Fibroblast of villous mesenchyme (primary cell): ENCODE measurements around the gene UTP15. TPM values are rescaled to one million over a fixed set of nuclear protein-coding genes. Genes with fewer than 3 reads are reported as not detected.

Experiments used
- DNase-seq: peaks from one replicate; pipeline ENCODE4 v3.0.0-alpha.2; 2010; ENCODE audit warnings: low read depth
- H3K4me3 ChIP-seq: 2 replicates; pipeline ENCODE4 v1.5.1; 2011; ENCODE audit warnings: low read depth, mild to moderate bottlenecking, low read length
- total RNA-seq: library from RNA; depleted of rRNA; stranded (reverse); fragments of >200 nt; gene quantifications from 2 replicates; pipeline ENCODE4 v1.2.3, GENCODE V29; 2012
- TF ChIP-seq, protein P1 (sequence below): IDR thresholded peaks from 2 replicates; pipeline ENCODE4 v1.5.1; 2012; ENCODE audit warnings: low read depth, mild to moderate bottlenecking, low read length; ENCODE audit not compliant: insufficient read depth

The UTP15 gene
- total RNA-seq, 1 donor, result 30.7 TPM

DNA sequence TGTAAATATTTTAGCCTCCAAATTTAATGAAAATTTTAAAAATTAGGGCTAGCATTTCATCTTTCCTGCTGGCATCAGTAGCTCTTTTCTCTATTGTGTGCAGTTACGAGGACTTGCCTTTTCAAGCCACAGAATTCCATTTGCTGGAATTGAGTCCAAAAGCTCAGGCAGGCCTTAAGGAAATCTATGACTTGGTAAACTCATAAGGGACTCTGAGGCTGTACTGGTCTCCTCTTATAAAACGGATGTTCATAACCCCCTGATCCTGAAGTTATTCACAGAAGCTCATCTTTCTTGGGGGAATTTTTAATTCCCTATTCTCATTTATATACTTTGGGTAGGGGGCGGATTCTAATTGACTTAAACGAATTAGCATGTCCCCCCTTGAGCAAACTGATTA is 23.5 kb upstream of the UTP15 start:
- DNase-seq, result no peak
- no peak overlapping the region for H3K4me3 ChIP-seq
- TF ChIP-seq, protein P1, sequence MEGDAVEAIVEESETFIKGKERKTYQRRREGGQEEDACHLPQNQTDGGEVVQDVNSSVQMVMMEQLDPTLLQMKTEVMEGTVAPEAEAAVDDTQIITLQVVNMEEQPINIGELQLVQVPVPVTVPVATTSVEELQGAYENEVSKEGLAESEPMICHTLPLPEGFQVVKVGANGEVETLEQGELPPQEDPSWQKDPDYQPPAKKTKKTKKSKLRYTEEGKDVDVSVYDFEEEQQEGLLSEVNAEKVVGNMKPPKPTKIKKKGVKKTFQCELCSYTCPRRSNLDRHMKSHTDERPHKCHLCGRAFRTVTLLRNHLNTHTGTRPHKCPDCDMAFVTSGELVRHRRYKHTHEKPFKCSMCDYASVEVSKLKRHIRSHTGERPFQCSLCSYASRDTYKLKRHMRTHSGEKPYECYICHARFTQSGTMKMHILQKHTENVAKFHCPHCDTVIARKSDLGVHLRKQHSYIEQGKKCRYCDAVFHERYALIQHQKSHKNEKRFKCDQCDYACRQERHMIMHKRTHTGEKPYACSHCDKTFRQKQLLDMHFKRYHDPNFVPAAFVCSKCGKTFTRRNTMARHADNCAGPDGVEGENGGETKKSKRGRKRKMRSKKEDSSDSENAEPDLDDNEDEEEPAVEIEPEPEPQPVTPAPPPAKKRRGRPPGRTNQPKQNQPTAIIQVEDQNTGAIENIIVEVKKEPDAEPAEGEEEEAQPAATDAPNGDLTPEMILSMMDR, result no peak

DNA sequence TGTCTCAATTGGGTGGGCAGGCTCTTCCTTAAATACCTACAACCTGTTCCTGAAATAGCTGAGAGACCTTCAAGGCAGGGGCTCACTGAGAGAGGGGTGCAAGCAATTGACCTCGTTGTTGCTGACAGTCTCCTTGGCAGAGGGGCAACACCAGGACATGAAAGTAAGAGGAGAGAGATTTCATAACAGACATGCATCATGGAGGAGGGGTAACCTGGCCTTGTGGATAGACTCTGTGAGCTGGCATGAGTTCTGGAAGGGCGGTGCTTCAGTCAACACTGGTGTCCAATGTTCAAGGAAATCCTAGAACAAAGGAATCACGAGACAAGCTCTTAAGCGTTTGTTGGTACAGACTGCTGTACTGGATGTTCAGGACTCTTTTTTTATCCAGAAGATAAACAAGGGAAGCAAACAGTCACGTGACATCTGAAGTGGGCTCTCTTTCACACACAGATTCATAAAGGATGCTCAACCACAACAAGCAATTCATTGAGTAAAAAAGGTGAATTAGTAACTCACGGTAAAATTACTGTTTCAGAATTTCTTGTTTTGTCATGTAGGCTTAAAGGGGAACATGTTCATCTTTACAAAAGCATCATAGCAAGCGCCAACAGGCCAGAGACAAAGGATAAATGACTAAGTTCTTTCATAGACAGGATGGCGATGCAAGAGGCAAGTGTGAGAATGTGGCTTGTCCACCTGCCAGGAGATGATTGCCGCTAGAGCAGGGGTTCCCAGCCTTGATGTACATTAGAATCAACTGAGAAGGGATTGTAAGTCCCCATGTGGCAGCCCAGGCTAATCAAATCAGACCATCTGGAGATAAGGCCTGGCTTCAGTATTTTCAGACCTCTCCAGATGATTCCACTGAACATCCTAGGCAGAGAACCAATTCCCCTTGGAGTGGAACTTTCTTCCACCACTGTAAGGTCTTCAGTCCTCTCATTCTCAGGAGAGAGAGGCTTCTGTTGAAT is 20.8 kb upstream of the UTP15 start:
- H3K4me3 ChIP-seq, result no peak overlapping the region
- no peak for DNase-seq
- TF ChIP-seq, protein P1, result no peak

DNA sequence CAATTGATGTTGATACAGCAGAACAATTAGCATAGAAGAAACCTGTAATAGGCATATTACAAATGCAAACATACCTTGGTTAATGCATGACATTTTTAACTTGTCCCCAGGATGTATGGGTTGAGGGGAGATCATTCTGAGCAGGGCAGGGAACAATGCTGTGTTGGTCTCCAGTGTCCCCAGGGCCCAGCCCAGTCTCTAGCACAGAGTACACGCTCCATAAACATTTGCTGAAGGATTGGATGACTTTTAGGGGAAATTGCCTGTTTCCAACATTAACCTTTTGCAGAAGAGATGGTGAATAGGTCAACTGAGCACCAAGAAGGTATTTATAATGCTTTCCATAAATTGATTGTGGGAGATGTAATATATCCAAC is 20.2 kb upstream of the UTP15 start:
- DNase-seq, result no peak
- TF ChIP-seq, protein P1, result no peak
- no peak overlapping the region for H3K4me3 ChIP-seq

DNA sequence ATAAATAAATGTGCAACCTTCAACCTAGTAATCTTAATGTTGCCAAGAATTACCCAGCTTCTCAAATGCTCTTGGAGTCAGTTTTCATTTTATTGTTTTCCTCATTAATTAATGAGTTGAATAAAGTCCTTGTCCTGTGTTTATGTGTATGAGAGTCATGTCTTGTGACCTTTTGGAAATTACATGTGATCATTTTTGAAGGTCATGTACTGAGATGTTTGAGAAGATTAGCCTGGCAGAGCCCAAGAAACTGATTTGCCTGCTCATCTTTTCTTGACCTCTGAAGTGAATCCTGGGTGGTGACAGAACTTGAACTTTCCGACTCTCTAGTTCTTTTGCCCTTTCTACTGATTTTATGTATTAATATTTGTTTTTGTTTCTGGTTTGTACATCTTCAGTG is 15.5 kb upstream of the UTP15 start:
- TF ChIP-seq, protein P1, result no peak
- no peak overlapping the region for H3K4me3 ChIP-seq

DNA sequence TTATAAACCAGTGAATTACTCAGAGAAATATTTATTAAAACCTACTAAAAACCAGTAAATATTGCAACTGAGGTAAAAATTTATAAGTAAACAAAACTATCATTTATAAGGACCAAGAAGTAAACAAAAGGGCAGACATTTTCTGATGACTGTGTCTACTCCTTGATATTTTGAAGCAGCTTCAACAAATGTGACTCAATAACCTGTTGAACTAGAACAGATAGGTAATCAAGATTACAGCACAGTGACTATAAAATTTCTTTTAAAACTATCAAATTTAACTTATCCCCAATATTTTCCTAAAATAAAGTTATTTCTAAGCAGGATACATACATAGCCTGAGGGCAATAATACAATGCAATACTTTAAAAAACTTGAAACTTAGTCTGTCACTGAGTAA is 12.9 kb upstream of the UTP15 start:
- TF ChIP-seq, protein P1, result no peak
- H3K4me3 ChIP-seq, result no peak overlapping the region
- DNase-seq, result no peak

More for the DNA sequence above, 15.5 kb upstream of the UTP15 start:
- DNase-seq, result no peak

DNA sequence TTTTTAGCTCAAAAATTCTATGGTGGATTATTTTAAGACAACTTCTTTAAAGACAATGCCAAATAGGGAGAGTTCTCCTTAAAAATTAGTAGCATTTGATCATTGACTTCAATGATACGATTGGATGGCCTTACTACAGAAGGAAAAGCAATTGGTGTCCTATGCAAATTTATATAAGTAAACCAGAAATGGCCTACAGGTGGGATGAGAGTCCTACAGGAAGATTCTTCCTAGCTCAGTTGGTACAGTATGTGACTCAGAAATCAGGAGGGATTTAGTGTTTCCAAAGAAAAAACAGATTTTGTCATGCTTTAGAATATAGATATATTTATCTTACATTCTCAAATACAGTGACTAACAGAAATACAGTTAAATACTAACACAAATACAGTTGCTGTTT is 6.6 kb upstream of the UTP15 start:
- no peak overlapping the region for H3K4me3 ChIP-seq
- TF ChIP-seq, protein P1, result no peak
- DNase-seq, result no peak
